AG04450 (cell line): ENCODE data around the gene CATSPER3. TPM values are rescaled to one million over a fixed set of nuclear protein-coding genes. Genes with fewer than 3 reads are reported as not detected.

Source experiments
- CTCF ChIA-PET: fragments of 300-600, 350-600 bp; formaldehyde crosslinking; extraction: SDS; loops from one replicate; lab custom pipeline; 2022; ENCODE audit warnings: antibody characterized with exemption, inconsistent platforms; lab: Charles Lee
- POLR2A ChIA-PET: fragments of 350-600 bp; formaldehyde crosslinking; extraction: SDS; loops from one replicate; lab custom pipeline; 2021; ENCODE audit warnings: antibody characterized with exemption, inconsistent platforms; lab: Yijun Ruan, JAX
- DNase-seq: peaks from one replicate; pipeline ENCODE4 v3.0.0-alpha.2; 2011; ENCODE audit warnings: low read depth, low spot score
- H3K27ac ChIP-seq: one replicate; pipeline ENCODE4 v1.5.1; 2012; ENCODE audit warnings: low read depth, low read length, control low read depth
- H3K27me3 ChIP-seq: one replicate; pipeline ENCODE4 v1.6.0; 2012; ENCODE audit warnings: low read length; ENCODE audit not compliant: control insufficient read depth, insufficient read depth
- H3K4me3 ChIP-seq: 2 replicates; pipeline ENCODE4 v1.5.1; 2011; ENCODE audit warnings: mild to moderate bottlenecking, low read depth, low read length, control low read depth
- H3K9me3 ChIP-seq: 2 replicates; pipeline ENCODE4 v1.5.1; 2012; ENCODE audit warnings: low read length; ENCODE audit not compliant: control insufficient read depth, insufficient read depth
- CTCF ChIP-seq: IDR thresholded peaks from 2 replicates; pipeline ENCODE4 v1.5.1; 2011; ENCODE audit warnings: low read depth, low read length, control low read depth, inconsistent platforms
- polyA plus RNA-seq: library from polyadenylated mRNA; depleted of rRNA; stranded (reverse); fragments of >200 nt; gene quantifications from 2 replicates; pipeline ENCODE4 v1.2.3, GENCODE V29; 2011

CATSPER3 gene
- polyA plus RNA-seq, 1 experiment = 0.22 TPM

- no peak overlapping the region for H3K27ac ChIP-seq
- no peak overlapping the region for H3K4me3 ChIP-seq
- no peak for TF ChIP-seq CTCF
- CTCF ChIA-PET = no interaction called here
- H3K9me3 ChIP-seq = no peaks in the 10 kb centered on the region
- no peak for DNase-seq
- POLR2A ChIA-PET = no interaction called here
- no peaks in the 10 kb centered on the region for H3K27me3 ChIP-seq
Measured at GRCh38 chr5:135018457-135018856, 50.8 kb downstream of the CATSPER3 start.

- ChIA-PET CTCF (no interaction called here), POLR2A (no interaction called here)
- Histone ChIP-seq H3K4me3 (no peak overlapping the region), H3K27ac (no peak overlapping the region), H3K9me3 (no peaks in the 10 kb centered on the region), H3K27me3 (no peaks in the 10 kb centered on the region)
- DNase-seq = no peak
- no peak for TF ChIP-seq CTCF
Measured at GRCh38 chr5:135019314-135019713, 51.6 kb downstream of the CATSPER3 start.

- Histone ChIP-seq H3K27ac (no peak overlapping the region), H3K4me3 (no peak overlapping the region), H3K9me3 (no peaks in the 10 kb centered on the region), H3K27me3 (no peaks in the 10 kb centered on the region)
- CTCF ChIA-PET = no interaction called here
- POLR2A ChIA-PET = no interaction called here
- no peak for DNase-seq
- no peak for TF ChIP-seq CTCF
Measured at GRCh38 chr5:135020111-135020895, 52.6 kb downstream of the CATSPER3 start.

GRCh38 chr5:135024956-135025729 is 57.4 kb downstream of the CATSPER3 start:
- CTCF ChIA-PET = no interaction called here
- no peak for TF ChIP-seq CTCF
- POLR2A ChIA-PET = interaction anchor here (0.9 kb wide), 1 partner anchor 12 kb away, joined by 3 read pairs; no protein-coding TSS in a partner anchor
- peaks cover 6% of the 10 kb centered on the region for H3K27me3 ChIP-seq
- no peak overlapping the region for H3K27ac ChIP-seq
- peaks cover 17% of the 10 kb centered on the region for H3K9me3 ChIP-seq
- no peak overlapping the region for H3K4me3 ChIP-seq
- no peak for DNase-seq
